HEK293 (cell line): ENCODE results near the gene MSH5.
A peak's percentile ranks its signal among the peaks of the same experiment; 100 is the strongest.

Experiments
- EGR2 ChIP-seq: fragments of 450-650 bp; formaldehyde crosslinking; IDR thresholded peaks from 2 replicates; pipeline ENCODE4 v1.5.1; 2016; ENCODE audit warnings: low read depth, missing biosample characterization, missing genetic modification characterization
- HOXA7 ChIP-seq: sonication (generic); formaldehyde crosslinking; IDR thresholded peaks from 2 replicates; pipeline ENCODE4 v1.8.1; 2022; ENCODE audit warnings: missing genetic modification reagents, borderline replicate concordance
- IKZF3 ChIP-seq: fragments of 450-650 bp; IDR thresholded peaks from 2 replicates; pipeline ENCODE4 v1.5.0; 2018; ENCODE audit warnings: missing biosample characterization, mild to moderate bottlenecking, missing genetic modification characterization, moderate library complexity
- KLF16 ChIP-seq: fragments of 450-650 bp; formaldehyde crosslinking; IDR thresholded peaks from 2 replicates; pipeline ENCODE4 v1.5.1; 2017; ENCODE audit warnings: missing biosample characterization, missing genetic modification characterization
- KLF8 ChIP-seq: fragments of 450-650 bp; formaldehyde crosslinking; IDR thresholded peaks from 2 replicates; pipeline ENCODE4 v1.5.1; 2016; ENCODE audit warnings: missing biosample characterization, missing genetic modification characterization
- RBAK ChIP-seq: fragments of 450-650 bp; formaldehyde crosslinking; IDR thresholded peaks from 2 replicates; pipeline ENCODE4 v1.5.1; 2016; ENCODE audit warnings: missing biosample characterization, missing genetic modification characterization
- WT1 ChIP-seq: fragments of 450-650 bp; formaldehyde crosslinking; IDR thresholded peaks from 2 replicates; pipeline ENCODE4 v1.5.1; 2016; ENCODE audit warnings: missing biosample characterization, missing genetic modification characterization
- ZBTB17 ChIP-seq: fragments of 450-650 bp; formaldehyde crosslinking; IDR thresholded peaks from 2 replicates; pipeline ENCODE4 v1.5.1; 2016; ENCODE audit warnings: missing biosample characterization, missing genetic modification characterization
- ZBTB49 ChIP-seq: fragments of 450-650 bp; formaldehyde crosslinking; IDR thresholded peaks from 2 replicates; pipeline ENCODE4 v1.5.1; 2016; ENCODE audit warnings: missing biosample characterization, missing genetic modification characterization, low read depth
- ZNF10 ChIP-seq: fragments of 450-650 bp; formaldehyde crosslinking; IDR thresholded peaks from 2 replicates; pipeline ENCODE4 v1.5.1; 2017; ENCODE audit warnings: missing biosample characterization, missing genetic modification characterization
- ZNF155 ChIP-seq: fragments of 450-650 bp; formaldehyde crosslinking; IDR thresholded peaks from 2 replicates; pipeline ENCODE4 v1.5.1; 2016; ENCODE audit warnings: missing biosample characterization, missing genetic modification characterization
- ZNF184 ChIP-seq: fragments of 450-650 bp; IDR thresholded peaks from 2 replicates; pipeline ENCODE4 v1.5.1; 2018; ENCODE audit warnings: missing biosample characterization, mild to moderate bottlenecking, missing genetic modification characterization
- ZNF221 ChIP-seq: fragments of 450-650 bp; formaldehyde crosslinking; IDR thresholded peaks from 2 replicates; pipeline ENCODE4 v1.5.1; 2017; ENCODE audit warnings: missing biosample characterization, missing genetic modification characterization, borderline replicate concordance
- ZNF223 ChIP-seq: fragments of 450-650 bp; formaldehyde crosslinking; IDR thresholded peaks from 2 replicates; pipeline ENCODE4 v1.5.1; 2016; ENCODE audit warnings: missing biosample characterization, missing genetic modification characterization
- ZNF24 ChIP-seq: fragments of 450-650 bp; formaldehyde crosslinking; IDR thresholded peaks from 2 replicates; pipeline ENCODE4 v1.5.1; 2016; ENCODE audit warnings: missing biosample characterization, missing genetic modification characterization
- ZNF354C ChIP-seq: fragments of 450-650 bp; formaldehyde crosslinking; IDR thresholded peaks from 2 replicates; pipeline ENCODE4 v1.5.1; 2016; ENCODE audit warnings: missing biosample characterization, missing genetic modification characterization, low read depth, borderline replicate concordance
- ZNF404 ChIP-seq: fragments of 450-650 bp; formaldehyde crosslinking; IDR thresholded peaks from 2 replicates; pipeline ENCODE4 v1.5.1; 2017; ENCODE audit warnings: missing biosample characterization, missing genetic modification characterization
- ZNF501 ChIP-seq: fragments of 450-650 bp; formaldehyde crosslinking; IDR thresholded peaks from 2 replicates; pipeline ENCODE4 v1.5.1; 2016; ENCODE audit warnings: missing biosample characterization, missing genetic modification characterization
- ZNF555 ChIP-seq: fragments of 450-650 bp; formaldehyde crosslinking; conservative IDR thresholded peaks from 2 replicates; pipeline ENCODE4 v1.5.1; 2017; ENCODE audit warnings: missing biosample characterization, mild to moderate bottlenecking, missing genetic modification characterization, inconsistent platforms
- ZNF596 ChIP-seq: fragments of 450-650 bp; IDR thresholded peaks from 2 replicates; pipeline ENCODE4 v1.5.0; 2018; ENCODE audit warnings: missing biosample characterization, mild to moderate bottlenecking, missing genetic modification characterization, moderate library complexity
- ZNF629 ChIP-seq: fragments of 450-650 bp; formaldehyde crosslinking; IDR thresholded peaks from 2 replicates; pipeline ENCODE4 v1.5.1; 2017; ENCODE audit warnings: missing biosample characterization, missing genetic modification characterization
- ZNF654 ChIP-seq: fragments of 450-650 bp; formaldehyde crosslinking; IDR thresholded peaks from 2 replicates; pipeline ENCODE4 v1.5.1; 2016; ENCODE audit warnings: low read depth, missing biosample characterization, missing genetic modification characterization
- ZNF776 ChIP-seq: fragments of 450-650 bp; formaldehyde crosslinking; IDR thresholded peaks from 2 replicates; pipeline ENCODE4 v1.5.0; 2017; ENCODE audit warnings: missing biosample characterization, missing genetic modification characterization, borderline replicate concordance
- ZNF843 ChIP-seq: fragments of 450-650 bp; formaldehyde crosslinking; IDR thresholded peaks from 2 replicates; pipeline ENCODE4 v1.5.1; 2016; ENCODE audit warnings: missing biosample characterization, missing genetic modification characterization
- ZSCAN23 ChIP-seq: fragments of 450-650 bp; formaldehyde crosslinking; IDR thresholded peaks from 2 replicates; pipeline ENCODE4 v1.5.1; 2016; ENCODE audit warnings: missing biosample characterization, missing genetic modification characterization
- TF ChIP-seq, protein P1 (sequence below): fragments of 450-650 bp; formaldehyde crosslinking; IDR thresholded peaks from 2 replicates; pipeline ENCODE4 v1.5.1; 2016; ENCODE audit warnings: missing biosample characterization, missing genetic modification characterization, low read depth
- TF ChIP-seq, protein P2 (sequence below): fragments of 450-650 bp; formaldehyde crosslinking; IDR thresholded peaks from 2 replicates; pipeline ENCODE4 v1.5.1; 2017; ENCODE audit warnings: missing biosample characterization, missing genetic modification characterization
- TF ChIP-seq, protein P3 (sequence below): fragments of 450-650 bp; formaldehyde crosslinking; IDR thresholded peaks from 2 replicates; pipeline ENCODE4 v1.5.1; 2016; ENCODE audit warnings: missing biosample characterization, missing genetic modification characterization
- TF ChIP-seq, protein P4 (sequence below): fragments of 450-650 bp; formaldehyde crosslinking; IDR thresholded peaks from 2 replicates; pipeline ENCODE4 v1.5.1; 2017; ENCODE audit warnings: missing biosample characterization, mild to moderate bottlenecking, missing genetic modification characterization, moderate library complexity
- TF ChIP-seq, protein P5 (sequence below): fragments of 450-650 bp; formaldehyde crosslinking; IDR thresholded peaks from 2 replicates; pipeline ENCODE4 v1.5.1; 2016; ENCODE audit warnings: missing biosample characterization, missing genetic modification characterization

Gene MSH5

DNA sequence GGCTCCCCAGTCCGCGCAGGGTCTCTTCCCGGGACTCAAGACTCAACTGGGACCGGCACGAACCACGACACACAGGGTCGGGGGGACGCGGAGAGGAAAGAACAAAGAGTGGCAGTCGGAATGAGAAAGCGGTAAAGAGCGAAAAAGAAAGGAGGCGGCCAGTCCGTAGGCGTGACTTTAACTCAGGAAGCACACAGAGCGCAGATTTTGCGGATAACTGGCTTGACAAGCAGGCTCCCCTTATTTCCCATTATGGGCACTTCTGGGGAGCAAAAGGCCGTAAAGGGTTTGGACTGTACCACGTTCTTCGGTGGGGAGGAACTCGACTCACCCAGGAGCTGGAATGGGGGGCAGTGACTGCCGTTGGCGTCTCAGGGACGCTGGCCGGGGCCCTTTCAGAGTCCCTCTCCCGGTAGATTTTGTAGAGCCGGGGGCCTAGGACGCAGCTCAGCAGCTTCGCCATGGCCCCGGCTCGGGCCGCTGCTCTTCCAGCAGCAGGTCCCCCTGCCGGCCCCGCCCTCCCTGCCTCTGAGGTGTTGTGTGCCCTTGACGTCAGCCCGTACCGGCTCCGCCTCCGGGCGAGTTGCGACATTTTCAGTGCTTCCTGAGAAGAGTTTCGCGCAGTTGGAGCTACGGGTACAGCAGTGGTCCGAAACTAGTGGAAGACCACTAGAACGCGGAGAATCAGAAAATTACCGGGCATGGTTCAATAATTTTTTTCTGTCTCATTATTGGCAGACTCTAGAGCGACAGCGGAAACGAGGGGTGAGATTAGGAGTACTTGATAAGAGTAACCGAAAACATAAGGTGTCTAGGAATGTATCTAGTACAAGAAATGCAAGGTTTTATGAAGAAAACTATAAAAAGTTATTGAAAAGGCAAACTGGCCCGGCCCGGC lies 36.7 kb upstream of the MSH5 start, which contains the start of gene ABHD16A (continued):
- TF ChIP-seq, protein P1, sequence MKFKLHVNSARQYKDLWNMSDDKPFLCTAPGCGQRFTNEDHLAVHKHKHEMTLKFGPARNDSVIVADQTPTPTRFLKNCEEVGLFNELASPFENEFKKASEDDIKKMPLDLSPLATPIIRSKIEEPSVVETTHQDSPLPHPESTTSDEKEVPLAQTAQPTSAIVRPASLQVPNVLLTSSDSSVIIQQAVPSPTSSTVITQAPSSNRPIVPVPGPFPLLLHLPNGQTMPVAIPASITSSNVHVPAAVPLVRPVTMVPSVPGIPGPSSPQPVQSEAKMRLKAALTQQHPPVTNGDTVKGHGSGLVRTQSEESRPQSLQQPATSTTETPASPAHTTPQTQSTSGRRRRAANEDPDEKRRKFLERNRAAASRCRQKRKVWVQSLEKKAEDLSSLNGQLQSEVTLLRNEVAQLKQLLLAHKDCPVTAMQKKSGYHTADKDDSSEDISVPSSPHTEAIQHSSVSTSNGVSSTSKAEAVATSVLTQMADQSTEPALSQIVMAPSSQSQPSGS (tag by site-specific recombination) = peak; percentile 83
- TF ChIP-seq ZBTB17 (tag by site-specific recombination) (peak; percentile 96), ZNF184 (tag by site-specific recombination) (no peak), IKZF3 (tag by site-specific recombination) (peak; percentile 48; the same call in 1 of the 2 replicates), ZSCAN23 (tag by site-specific recombination) (no peak; the same call in 1 of the 2 replicates), ZNF10 (tag by site-specific recombination) (0 out of 2 replicates have a peak, but pooled peaks have one; percentile 9), ZNF629 (tag by site-specific recombination) (peak; percentile 97), KLF16 (tag by site-specific recombination) (peak; percentile 58; the same call in 1 of the 2 replicates), ZNF223 (tag by site-specific recombination) (no peak), ZNF843 (tag by site-specific recombination) (no peak), ZNF354C (tag by site-specific recombination) (no peak), ZBTB49 (tag by site-specific recombination) (no peak), ZNF404 (tag by site-specific recombination) (no peak), WT1 (tag by site-specific recombination) (peak; percentile 43; the same call in 1 of the 2 replicates), KLF8 (tag by site-specific recombination) (peak; percentile 76; the same call in 1 of the 2 replicates), RBAK (tag by site-specific recombination) (no peak), ZNF24 (tag by site-specific recombination) (peak; percentile 55; the same call in 1 of the 2 replicates), ZNF596 (tag by site-specific recombination) (peak; percentile 30; the same call in 1 of the 2 replicates), HOXA7 (CRISPR knock-in tag) (no peak), ZNF155 (no peak), ZNF501 (peak; percentile 79; the same call in 1 of the 2 replicates), ZNF221 (tag by site-specific recombination) (no peak), ZNF776 (no peak), ZNF555 (tag by site-specific recombination) (no peak), ZNF654 (no peak), EGR2 (tag by site-specific recombination) (peak; percentile 55; the same call in 1 of the 2 replicates)
- TF ChIP-seq, protein P2, sequence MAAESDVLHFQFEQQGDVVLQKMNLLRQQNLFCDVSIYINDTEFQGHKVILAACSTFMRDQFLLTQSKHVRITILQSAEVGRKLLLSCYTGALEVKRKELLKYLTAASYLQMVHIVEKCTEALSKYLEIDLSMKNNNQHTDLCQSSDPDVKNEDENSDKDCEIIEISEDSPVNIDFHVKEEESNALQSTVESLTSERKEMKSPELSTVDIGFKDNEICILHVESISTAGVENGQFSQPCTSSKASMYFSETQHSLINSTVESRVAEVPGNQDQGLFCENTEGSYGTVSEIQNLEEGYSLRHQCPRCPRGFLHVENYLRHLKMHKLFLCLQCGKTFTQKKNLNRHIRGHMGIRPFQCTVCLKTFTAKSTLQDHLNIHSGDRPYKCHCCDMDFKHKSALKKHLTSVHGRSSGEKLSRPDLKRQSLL = no peak
- TF ChIP-seq, protein P3, sequence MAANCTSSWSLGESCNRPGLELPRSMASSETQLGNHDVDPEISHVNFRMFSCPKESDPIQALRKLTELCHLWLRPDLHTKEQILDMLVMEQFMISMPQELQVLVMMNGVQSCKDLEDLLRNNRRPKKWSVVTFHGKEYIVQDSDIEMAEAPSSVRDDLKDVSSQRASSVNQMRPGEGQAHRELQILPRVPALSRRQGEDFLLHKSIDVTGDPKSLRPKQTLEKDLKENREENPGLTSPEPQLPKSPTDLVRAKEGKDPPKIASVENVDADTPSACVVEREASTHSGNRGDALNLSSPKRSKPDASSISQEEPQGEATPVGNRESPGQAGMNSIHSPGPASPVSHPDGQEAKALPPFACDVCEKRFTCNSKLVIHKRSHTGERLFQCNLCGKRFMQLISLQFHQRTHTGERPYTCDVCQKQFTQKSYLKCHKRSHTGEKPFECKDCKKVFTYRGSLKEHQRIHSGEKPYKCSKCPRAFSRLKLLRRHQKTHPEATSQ = peak; percentile 67; the same call in 1 of the 2 replicates
- TF ChIP-seq, protein P4, sequence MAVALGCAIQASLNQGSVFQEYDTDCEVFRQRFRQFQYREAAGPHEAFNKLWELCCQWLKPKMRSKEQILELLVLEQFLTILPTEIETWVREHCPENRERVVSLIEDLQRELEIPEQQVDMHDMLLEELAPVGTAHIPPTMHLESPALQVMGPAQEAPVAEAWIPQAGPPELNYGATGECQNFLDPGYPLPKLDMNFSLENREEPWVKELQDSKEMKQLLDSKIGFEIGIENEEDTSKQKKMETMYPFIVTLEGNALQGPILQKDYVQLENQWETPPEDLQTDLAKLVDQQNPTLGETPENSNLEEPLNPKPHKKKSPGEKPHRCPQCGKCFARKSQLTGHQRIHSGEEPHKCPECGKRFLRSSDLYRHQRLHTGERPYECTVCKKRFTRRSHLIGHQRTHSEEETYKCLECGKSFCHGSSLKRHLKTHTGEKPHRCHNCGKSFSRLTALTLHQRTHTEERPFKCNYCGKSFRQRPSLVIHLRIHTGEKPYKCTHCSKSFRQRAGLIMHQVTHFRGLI (tag by site-specific recombination) = no peak
- TF ChIP-seq, protein P5, sequence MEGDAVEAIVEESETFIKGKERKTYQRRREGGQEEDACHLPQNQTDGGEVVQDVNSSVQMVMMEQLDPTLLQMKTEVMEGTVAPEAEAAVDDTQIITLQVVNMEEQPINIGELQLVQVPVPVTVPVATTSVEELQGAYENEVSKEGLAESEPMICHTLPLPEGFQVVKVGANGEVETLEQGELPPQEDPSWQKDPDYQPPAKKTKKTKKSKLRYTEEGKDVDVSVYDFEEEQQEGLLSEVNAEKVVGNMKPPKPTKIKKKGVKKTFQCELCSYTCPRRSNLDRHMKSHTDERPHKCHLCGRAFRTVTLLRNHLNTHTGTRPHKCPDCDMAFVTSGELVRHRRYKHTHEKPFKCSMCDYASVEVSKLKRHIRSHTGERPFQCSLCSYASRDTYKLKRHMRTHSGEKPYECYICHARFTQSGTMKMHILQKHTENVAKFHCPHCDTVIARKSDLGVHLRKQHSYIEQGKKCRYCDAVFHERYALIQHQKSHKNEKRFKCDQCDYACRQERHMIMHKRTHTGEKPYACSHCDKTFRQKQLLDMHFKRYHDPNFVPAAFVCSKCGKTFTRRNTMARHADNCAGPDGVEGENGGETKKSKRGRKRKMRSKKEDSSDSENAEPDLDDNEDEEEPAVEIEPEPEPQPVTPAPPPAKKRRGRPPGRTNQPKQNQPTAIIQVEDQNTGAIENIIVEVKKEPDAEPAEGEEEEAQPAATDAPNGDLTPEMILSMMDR = 0 out of 2 replicates have a peak, but pooled peaks have one; percentile 9
